Measurements from ENCODE around the gene RNF145. TPM values are rescaled to one million over a fixed set of nuclear protein-coding genes. Genes with fewer than 3 reads are reported as not detected.

Gene RNF145
- total RNA-seq, 1 experiment from 2014 or later = 13.7 TPM

- H3K79me2 ChIP-seq (ENCODE audit: low read length) = peaks cover 17% of the 10 kb centered on the region
- DNase-seq (no peak), ATAC-seq (no peak)
- no peak for TF ChIP-seq CTCF (conservative IDR thresholded peaks at IDR 0.05; ENCODE audit: low read depth, low read length)
- no peak for TF ChIP-seq EZH2phosphoT487 (IDR thresholded peaks at IDR 0.05; ENCODE audit: borderline replicate concordance, low read length)
- no peak for TF ChIP-seq EZH2 (IDR thresholded peaks at IDR 0.05; ENCODE audit: low read length, unreplicated experiment)
- peak overlapping the region; percentile 57 for H3K27ac ChIP-seq (ENCODE audit: low read length)
- H4K20me1 ChIP-seq (ENCODE audit: low read length) = no peaks in the 10 kb centered on the region
- peaks cover 7% of the 10 kb centered on the region for H3F3A ChIP-seq (ENCODE audit: low read length, unreplicated experiment)
- H2AFZ ChIP-seq (ENCODE audit: low read length) = no peak overlapping the region
- H3K4me1 ChIP-seq (ENCODE audit: insufficient read depth, low read length) = peaks cover 66% of the 10 kb centered on the region
- H3K9ac ChIP-seq (ENCODE audit: low read length) = no peak overlapping the region
- CTCF ChIA-PET = no interaction called here
- no peaks in the 10 kb centered on the region for H3K9me2 ChIP-seq (replicated peaks; ENCODE audit: low read length)
- H3K4me3 ChIP-seq (ENCODE audit: low read length) = no peak overlapping the region
- BruUV-seq (replicated peaks) = no TSS peak
- no peaks in the 10 kb centered on the region for H3K36me3 ChIP-seq (ENCODE audit: low read depth, low read length)
- intact Hi-C loops (cut with micrococcal nuclease) = no loop called here
- no peaks in the 10 kb centered on the region for H3K27me3 ChIP-seq (ENCODE audit: low read length)
- H3K9me3 ChIP-seq (ENCODE audit: low read length) = no peaks in the 10 kb centered on the region
- no peak overlapping the region for H3K4me2 ChIP-seq (ENCODE audit: low read length)
- POLR2A ChIA-PET (ENCODE audit: unreplicated experiment) = no interaction called here
Observed at GRCh38 chr5:159182691-159183090, 26.7 kb downstream of the RNF145 start.

- Histone ChIP-seq H3K27ac (ENCODE audit: low read length) (peak overlapping the region; percentile 98; the same call in 1 of the 2 replicates), H2AFZ (ENCODE audit: low read length) (no peak overlapping the region), H4K20me1 (ENCODE audit: low read length) (no peaks in the 10 kb centered on the region), H3K9me2 (replicated peaks; ENCODE audit: low read length) (no peaks in the 10 kb centered on the region), H3K9me3 (ENCODE audit: low read length) (no peaks in the 10 kb centered on the region), H3K27me3 (ENCODE audit: low read length) (no peaks in the 10 kb centered on the region), H3F3A (ENCODE audit: low read length, unreplicated experiment) (peaks cover 7% of the 10 kb centered on the region), H3K36me3 (ENCODE audit: low read depth, low read length) (no peaks in the 10 kb centered on the region), H3K4me1 (ENCODE audit: insufficient read depth, low read length) (peaks cover 65% of the 10 kb centered on the region), H3K9ac (ENCODE audit: low read length) (no peak overlapping the region), H3K79me2 (ENCODE audit: low read length) (peaks cover 14% of the 10 kb centered on the region), H3K4me2 (ENCODE audit: low read length) (no peak overlapping the region; the same call in 1 of the 2 replicates), H3K4me3 (ENCODE audit: low read length) (no peak overlapping the region)
- no peak for ATAC-seq
- ChIA-PET CTCF (no interaction called here), POLR2A (ENCODE audit: unreplicated experiment) (no interaction called here)
- BruUV-seq (replicated peaks) = no TSS peak
- DNase-seq = no peak
- TF ChIP-seq CTCF (conservative IDR thresholded peaks at IDR 0.05; ENCODE audit: low read depth, low read length) = no peak
- TF ChIP-seq EZH2 (IDR thresholded peaks at IDR 0.05; ENCODE audit: low read length, unreplicated experiment) = no peak
- TF ChIP-seq EZH2phosphoT487 (IDR thresholded peaks at IDR 0.05; ENCODE audit: borderline replicate concordance, low read length) = no peak
- intact Hi-C loops (cut with micrococcal nuclease) = no loop called here
Observed at GRCh38 chr5:159181651-159182050, 27.7 kb downstream of the RNF145 start.

GRCh38 chr5:159181152-159181551, 28.2 kb downstream of the RNF145 start:
- ChIA-PET CTCF (no interaction called here), POLR2A (ENCODE audit: unreplicated experiment) (no interaction called here)
- DNase-seq (no peak), ATAC-seq (no peak)
- Histone ChIP-seq H3K4me2 (ENCODE audit: low read length) (no peak overlapping the region; the same call in 1 of the 2 replicates), H3K4me1 (ENCODE audit: insufficient read depth, low read length) (peaks cover 60% of the 10 kb centered on the region), H3K9me2 (replicated peaks; ENCODE audit: low read length) (no peaks in the 10 kb centered on the region), H3K9ac (ENCODE audit: low read length) (0 out of 2 replicates have a peak overlapping the region, but pooled peaks have one; percentile 84), H3K27me3 (ENCODE audit: low read length) (no peaks in the 10 kb centered on the region), H3K79me2 (ENCODE audit: low read length) (peaks cover 14% of the 10 kb centered on the region), H4K20me1 (ENCODE audit: low read length) (no peaks in the 10 kb centered on the region), H3K36me3 (ENCODE audit: low read depth, low read length) (no peaks in the 10 kb centered on the region; the same call in 1 of the 2 replicates), H2AFZ (ENCODE audit: low read length) (no peak overlapping the region), H3K9me3 (ENCODE audit: low read length) (no peaks in the 10 kb centered on the region), H3K4me3 (ENCODE audit: low read length) (no peak overlapping the region), H3F3A (ENCODE audit: low read length, unreplicated experiment) (peaks cover 7% of the 10 kb centered on the region), H3K27ac (ENCODE audit: low read length) (peak overlapping the region; percentile 98)
- TF ChIP-seq EZH2 (IDR thresholded peaks at IDR 0.05; ENCODE audit: low read length, unreplicated experiment) (no peak), EZH2phosphoT487 (IDR thresholded peaks at IDR 0.05; ENCODE audit: borderline replicate concordance, low read length) (no peak), CTCF (conservative IDR thresholded peaks at IDR 0.05; ENCODE audit: low read depth, low read length) (no peak)
- intact Hi-C loops (cut with micrococcal nuclease) = no loop called here
- BruUV-seq (replicated peaks) = no TSS peak

All from PC-3 (cell line).